H9 (cell line): ENCODE measurements around the gene MMP23B. TPM values are rescaled to one million over a fixed set of nuclear protein-coding genes. Genes with fewer than 3 reads are reported as not detected.

Experiments used
- DNase-seq: peaks from one replicate; pipeline ENCODE4 v3.0.0-alpha.2; 2017
- H2AFZ ChIP-seq: one replicate; pipeline ENCODE4 v1.6.1; 2013; ENCODE audit warnings: mild to moderate bottlenecking, low read length, control low read depth, moderate library complexity
- H2AK5ac ChIP-seq: 2 replicates; pipeline ENCODE4 v1.6.1; 2013; ENCODE audit warnings: low read length, control low read depth, mixed read lengths; ENCODE audit not compliant: insufficient read length
- H2BK120ac ChIP-seq: one replicate; pipeline ENCODE4 v1.6.1; 2013; ENCODE audit warnings: low read depth, mild to moderate bottlenecking, low read length, control low read depth, inconsistent platforms; ENCODE audit not compliant: poor library complexity, severe bottlenecking
- H2BK12ac ChIP-seq: 2 replicates; pipeline ENCODE4 v1.6.1; 2013; ENCODE audit warnings: low read length, control low read depth, mixed read lengths, low read depth; ENCODE audit not compliant: insufficient read length
- H2BK15ac ChIP-seq: 2 replicates; pipeline ENCODE4 v1.6.1; 2013; ENCODE audit warnings: low read depth, low read length, control low read depth
- H2BK20ac ChIP-seq: one replicate; pipeline ENCODE4 v1.6.1; 2013; ENCODE audit warnings: low read depth, mild to moderate bottlenecking, low read length, control low read depth, inconsistent platforms; ENCODE audit not compliant: poor library complexity, severe bottlenecking
- H2BK5ac ChIP-seq: 2 replicates; pipeline ENCODE4 v1.6.1; 2013; ENCODE audit warnings: low read length, control low read depth, mixed read lengths; ENCODE audit not compliant: insufficient read length
- H3K14ac ChIP-seq: 2 replicates; pipeline ENCODE4 v1.6.1; 2013; ENCODE audit warnings: low read length, control low read depth; ENCODE audit not compliant: insufficient read depth
- H3K18ac ChIP-seq: 2 replicates; pipeline ENCODE4 v1.6.1; 2013; ENCODE audit warnings: low read depth, mild to moderate bottlenecking, mixed read lengths, low read length, control low read depth; ENCODE audit not compliant: insufficient read length
- H3K23ac ChIP-seq: 2 replicates; pipeline ENCODE4 v1.6.1; 2013; ENCODE audit warnings: low read length, control low read depth, mixed read lengths, low read depth; ENCODE audit not compliant: insufficient read length
- H3K23me2 ChIP-seq: 2 replicates; pipeline ENCODE4 v1.6.1; 2013; ENCODE audit warnings: low read depth, mild to moderate bottlenecking, mixed read lengths, low read length, control low read depth; ENCODE audit not compliant: insufficient read length, poor library complexity, severe bottlenecking
- H3K27ac ChIP-seq: 2 replicates; pipeline ENCODE4 v1.5.1; 2013; ENCODE audit warnings: low read length, control low read depth, mixed read lengths, low read depth; ENCODE audit not compliant: insufficient read length
- H3K27me3 ChIP-seq: 2 replicates; pipeline ENCODE4 v1.6.1; 2013; ENCODE audit warnings: low read length, control low read depth, inconsistent platforms; ENCODE audit not compliant: insufficient read depth
- H3K4ac ChIP-seq: 2 replicates; pipeline ENCODE4 v1.6.1; 2013; ENCODE audit warnings: low read depth, mild to moderate bottlenecking, control low read depth, inconsistent platforms, low read length, moderate library complexity
- H3K4me1 ChIP-seq: 2 replicates; pipeline ENCODE4 v1.6.1; 2013; ENCODE audit warnings: low read length, control low read depth, inconsistent platforms; ENCODE audit not compliant: insufficient read depth
- H3K4me2 ChIP-seq: 2 replicates; pipeline ENCODE4 v1.6.1; 2013; ENCODE audit warnings: low read length, control low read depth, mixed read lengths; ENCODE audit not compliant: insufficient read length, insufficient read depth
- H3K56ac ChIP-seq: 2 replicates; pipeline ENCODE4 v1.6.1; 2013; ENCODE audit warnings: low read depth, mild to moderate bottlenecking, mixed read lengths, low read length, control low read depth; ENCODE audit not compliant: insufficient read length
- H3K79me1 ChIP-seq: 2 replicates; pipeline ENCODE4 v1.6.1; 2013; ENCODE audit warnings: low read depth, mild to moderate bottlenecking, moderate library complexity, low read length, control low read depth, inconsistent platforms; ENCODE audit not compliant: insufficient read depth, poor library complexity, severe bottlenecking
- H3K79me2 ChIP-seq: 2 replicates; pipeline ENCODE4 v1.6.1; 2013; ENCODE audit warnings: low read length, control low read depth, inconsistent platforms; ENCODE audit not compliant: insufficient read depth
- H3K9ac ChIP-seq: 2 replicates; pipeline ENCODE4 v1.6.1; 2013; ENCODE audit warnings: low read length, control low read depth, mixed read lengths; ENCODE audit not compliant: insufficient read length; ENCODE audit errors: extremely low read depth
- H3K9me3 ChIP-seq: one replicate; pipeline ENCODE4 v1.6.1; 2013; ENCODE audit warnings: low read depth, low read length, inconsistent platforms; ENCODE audit not compliant: control insufficient read depth
- H3T11ph ChIP-seq: one replicate; pipeline ENCODE4 v1.6.1; 2013; ENCODE audit warnings: mild to moderate bottlenecking, low read length, control low read depth, inconsistent platforms
- H4K20me1 ChIP-seq: one replicate; pipeline ENCODE4 v1.6.1; 2013; ENCODE audit not compliant: control insufficient read depth, insufficient read length, insufficient read depth
- H4K5ac ChIP-seq: 2 replicates; pipeline ENCODE4 v1.6.1; 2013; ENCODE audit warnings: low read depth, mild to moderate bottlenecking, mixed read lengths, low read length, control low read depth; ENCODE audit not compliant: insufficient read length
- H4K8ac ChIP-seq: replicated peaks from 2 replicates; pipeline ENCODE4 v1.6.1; 2013; ENCODE audit warnings: low read length, control low read depth, mixed read lengths, low read depth; ENCODE audit not compliant: insufficient read length
- H4K91ac ChIP-seq: 2 replicates; pipeline ENCODE4 v1.6.1; 2013; ENCODE audit warnings: low read depth, mild to moderate bottlenecking, moderate library complexity, mixed read lengths, low read length, control low read depth; ENCODE audit not compliant: insufficient read length
- H3K27ac Mint-ChIP-seq, 3 experiments: 2 replicates in 2 of 3; 3 replicates in 1 of 3; pipeline ENCODE4 v1.8.0; 2020 to 2021; ENCODE audit warnings: mixed read lengths in 3 of 3, mild to moderate bottlenecking in 1 of 3, moderate library complexity in 1 of 3
- H3K27me3 Mint-ChIP-seq: 2 replicates; pipeline ENCODE4 v1.8.0; 2021; ENCODE audit warnings: low read depth, mild to moderate bottlenecking, moderate library complexity, mixed read lengths
- H3K36me3 Mint-ChIP-seq, 3 experiments: 2 replicates in 2 of 3; 3 replicates in 1 of 3; pipeline ENCODE4 v1.8.0; 2020 to 2021; ENCODE audit warnings: low read depth in 3 of 3, mixed read lengths in 3 of 3; ENCODE audit not compliant: insufficient read depth in 1 of 3
- H3K4me1 Mint-ChIP-seq, 2 experiments: 2 replicates each; pipeline ENCODE4 v1.8.0; 2020; ENCODE audit warnings: mixed read lengths in 2 of 2
- H3K4me3 Mint-ChIP-seq, 2 experiments: 2 replicates in 1 of 2; 3 replicates in 1 of 2; pipeline ENCODE4 v1.8.0; 2020 to 2021; ENCODE audit warnings: mild to moderate bottlenecking in 2 of 2, mixed read lengths in 2 of 2, moderate library complexity in 1 of 2
- H3K9me3 Mint-ChIP-seq, 2 experiments: 2 replicates in 1 of 2; 3 replicates in 1 of 2; pipeline ENCODE4 v1.8.0; 2020; ENCODE audit warnings: mild to moderate bottlenecking in 2 of 2, mixed read lengths in 2 of 2, moderate library complexity in 1 of 2
- WGBS: extraction: QIAGEN DNeasy Blood & Tissue Kit; methylation state at CpG from one replicate; pipeline ENCODE4 v1.1.7; 2013; ENCODE audit warnings: missing lambda C conversion rate, low lambda C conversion rate, mixed read lengths; ENCODE audit not compliant: insufficient read length; ENCODE audit errors: extremely low coverage; 5-methylcytosine and 5-hydroxymethylcytosine counted together
- total RNA-seq: library from RNA; stranded (reverse); gene quantifications from 2 replicates; pipeline ENCODE4 v1.2.1, GENCODE V29; 2021
- TF ChIP-seq, protein P1 (sequence below): fragments of 200-600 bp; sonication (generic); conservative IDR thresholded peaks from 3 replicates; pipeline ENCODE4 v1.8.0; 2021; ENCODE audit warnings: antibody characterized with exemption, mild to moderate bottlenecking

Gene MMP23B
- total RNA-seq, 1 experiment from 2014 or later = 12.5 TPM

DNA sequence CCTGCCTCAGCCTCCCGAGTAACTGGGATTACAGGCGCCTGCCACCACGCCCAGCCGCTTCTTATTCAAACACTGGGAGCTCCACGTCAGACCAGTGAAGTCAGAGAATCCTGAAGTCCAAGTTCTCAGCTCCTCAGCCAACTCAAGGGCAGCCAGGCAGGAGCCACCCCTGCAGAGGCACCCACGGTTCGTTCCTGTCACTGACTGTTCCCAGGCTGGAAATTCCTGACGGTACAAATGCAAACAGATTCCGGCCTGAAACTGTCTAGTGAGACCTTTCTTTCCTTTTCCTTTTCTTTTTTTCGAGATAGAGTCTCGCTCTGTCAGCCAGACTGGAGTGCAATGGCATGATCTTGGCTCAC lies 48.9 kb downstream of the MMP23B start:
- H3T11ph ChIP-seq = no peak overlapping the region
- H3K79me1 ChIP-seq = no peaks in the 10 kb centered on the region
- no peaks in the 10 kb centered on the region for H3K27me3 ChIP-seq
- no peak overlapping the region for H4K5ac ChIP-seq
- H4K8ac ChIP-seq = no peak overlapping the region
- H4K91ac ChIP-seq = no peak overlapping the region
- Mint-ChIP-seq H3K36me3 (peaks cover 2 to 12% (median 5%) of the 10 kb centered on the region in 3 experiments; a peak in 5 of 7 replicates), H3K4me3 (no peak overlapping the region), H3K27me3 (no peaks in the 10 kb centered on the region), H3K4me1 (peaks cover 32 to 40% of the 10 kb centered on the region in 2 experiments), H3K9me3 (no peaks in the 10 kb centered on the region), H3K27ac (no peak overlapping the region)
- no peak overlapping the region for H3K27ac ChIP-seq
- no CpG with 5 or more reads among the region's 11 CpGs for WGBS
- H3K9ac ChIP-seq = no peak overlapping the region
- no peak overlapping the region for H3K18ac ChIP-seq
- no peak overlapping the region for H3K23ac ChIP-seq
- H3K4ac ChIP-seq = no peak overlapping the region
- no peaks in the 10 kb centered on the region for H3K23me2 ChIP-seq
- H2BK5ac ChIP-seq = no peak overlapping the region
- H2BK120ac ChIP-seq = no peak overlapping the region
- H3K9me3 ChIP-seq = no peaks in the 10 kb centered on the region
- no peak overlapping the region for H3K14ac ChIP-seq
- no peak overlapping the region for H2AFZ ChIP-seq
- H2BK12ac ChIP-seq = no peak overlapping the region
- no peak for DNase-seq
- no peak overlapping the region for H2BK20ac ChIP-seq
- H2BK15ac ChIP-seq = no peak overlapping the region
- TF ChIP-seq, protein P1, sequence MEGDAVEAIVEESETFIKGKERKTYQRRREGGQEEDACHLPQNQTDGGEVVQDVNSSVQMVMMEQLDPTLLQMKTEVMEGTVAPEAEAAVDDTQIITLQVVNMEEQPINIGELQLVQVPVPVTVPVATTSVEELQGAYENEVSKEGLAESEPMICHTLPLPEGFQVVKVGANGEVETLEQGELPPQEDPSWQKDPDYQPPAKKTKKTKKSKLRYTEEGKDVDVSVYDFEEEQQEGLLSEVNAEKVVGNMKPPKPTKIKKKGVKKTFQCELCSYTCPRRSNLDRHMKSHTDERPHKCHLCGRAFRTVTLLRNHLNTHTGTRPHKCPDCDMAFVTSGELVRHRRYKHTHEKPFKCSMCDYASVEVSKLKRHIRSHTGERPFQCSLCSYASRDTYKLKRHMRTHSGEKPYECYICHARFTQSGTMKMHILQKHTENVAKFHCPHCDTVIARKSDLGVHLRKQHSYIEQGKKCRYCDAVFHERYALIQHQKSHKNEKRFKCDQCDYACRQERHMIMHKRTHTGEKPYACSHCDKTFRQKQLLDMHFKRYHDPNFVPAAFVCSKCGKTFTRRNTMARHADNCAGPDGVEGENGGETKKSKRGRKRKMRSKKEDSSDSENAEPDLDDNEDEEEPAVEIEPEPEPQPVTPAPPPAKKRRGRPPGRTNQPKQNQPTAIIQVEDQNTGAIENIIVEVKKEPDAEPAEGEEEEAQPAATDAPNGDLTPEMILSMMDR = no peak
- peaks cover 2% of the 10 kb centered on the region; the same call in 1 of the 2 replicates for H3K79me2 ChIP-seq
- no peak overlapping the region for H2AK5ac ChIP-seq
- no peaks in the 10 kb centered on the region for H4K20me1 ChIP-seq
- H3K4me1 ChIP-seq = peaks cover 5% of the 10 kb centered on the region; the same call in 1 of the 2 replicates
- H3K56ac ChIP-seq = no peak overlapping the region
- no peak overlapping the region for H3K4me2 ChIP-seq
